Bronchial epithelial cell (primary cell): Measurements from ENCODE around the gene ABHD11. TPM values are rescaled to one million over a fixed set of nuclear protein-coding genes. Genes with fewer than 3 reads are reported as not detected.

ENCODE experiments used
- DNase-seq: peaks from one replicate; pipeline ENCODE4 v3.0.0-alpha.2; 2010; ENCODE audit warnings: low read depth
- FAIRE-seq: peaks from 2 replicates; lab custom pipeline; 2011; peaks lifted over from hg19 to GRCh38; lab: Jason Lieb, UNC
- H3K27me3 ChIP-seq: 2 replicates; pipeline ENCODE4 v1.5.1; 2011; ENCODE audit warnings: low read length; ENCODE audit not compliant: control insufficient read depth, insufficient read depth
- H3K36me3 ChIP-seq: 2 replicates; pipeline ENCODE4 v1.5.1; 2011; ENCODE audit warnings: low read length; ENCODE audit not compliant: control insufficient read depth, insufficient read depth
- H3K4me3 ChIP-seq: 2 replicates; pipeline ENCODE4 v1.5.1; 2011; ENCODE audit warnings: mild to moderate bottlenecking, low read depth, low read length, control low read depth
- CTCF ChIP-seq: IDR thresholded peaks from 2 replicates; pipeline ENCODE4 v1.5.1; 2011; ENCODE audit warnings: mild to moderate bottlenecking, moderate library complexity, low read length, control low read depth, inconsistent platforms; ENCODE audit not compliant: insufficient read depth, severe bottlenecking
- total RNA-seq: library from RNA; depleted of rRNA; stranded (reverse); fragments of >200 nt; gene quantifications from 2 replicates; pipeline ENCODE4 v1.2.1, GENCODE V29; 2014

Gene ABHD11
- total RNA-seq, 1 donor from 2014 or later = 7.1 TPM

- FAIRE-seq (no peak), DNase-seq (no peak)
- no peak for TF ChIP-seq CTCF
- no peak overlapping the region for H3K4me3 ChIP-seq
- no peaks in the 10 kb centered on the region for H3K27me3 ChIP-seq
- no peaks in the 10 kb centered on the region for H3K36me3 ChIP-seq
These were observed 11.6 kb upstream of the ABHD11 start for GRCh38 chr7:73749931-73750776.

DNA sequence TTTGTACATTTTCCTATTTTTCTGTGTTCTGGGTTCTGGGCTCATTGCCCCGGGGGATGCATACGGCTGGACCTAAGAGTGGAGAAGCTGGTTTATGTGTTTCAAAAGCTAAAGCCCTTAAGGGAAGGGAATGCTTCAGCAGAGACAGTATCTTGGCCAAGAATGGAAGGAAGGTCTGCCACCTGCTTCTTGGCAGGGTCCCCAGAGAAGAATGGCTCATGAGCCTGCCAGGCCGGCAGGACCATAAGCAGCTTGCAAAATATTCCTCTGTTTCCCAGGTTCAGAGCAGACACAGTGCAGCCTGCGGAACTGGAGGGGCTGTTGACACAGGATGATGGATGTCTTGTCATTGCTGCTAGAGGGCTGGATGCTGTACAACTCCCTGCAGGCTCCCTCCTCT, 7.8 kb upstream of the ABHD11 start:
- TF ChIP-seq CTCF = no peak
- H3K36me3 ChIP-seq = no peaks in the 10 kb centered on the region
- no peak overlapping the region for H3K4me3 ChIP-seq
- no peak for DNase-seq
- FAIRE-seq = no peak
- H3K27me3 ChIP-seq = no peaks in the 10 kb centered on the region

GRCh38 chr7:73742753-73743641, 4.4 kb upstream of the ABHD11 start:
- H3K4me3 ChIP-seq = no peak overlapping the region
- DNase-seq (peak; percentile 27), FAIRE-seq (no peak)

GRCh38 chr7:73742338-73742752, 3.7 kb upstream of the ABHD11 start:
- Histone ChIP-seq H3K36me3 (no peaks in the 10 kb centered on the region), H3K27me3 (no peaks in the 10 kb centered on the region), H3K4me3 (no peak overlapping the region)
- DNase-seq (no peak), FAIRE-seq (no peak)
- TF ChIP-seq CTCF = no peak

More at GRCh38 chr7:73742753-73743641, 4.4 kb upstream of the ABHD11 start:
- TF ChIP-seq CTCF = no peak
- no peaks in the 10 kb centered on the region for H3K36me3 ChIP-seq
- H3K27me3 ChIP-seq = no peaks in the 10 kb centered on the region

GRCh38 chr7:73741600-73741999, 3.0 kb upstream of the ABHD11 start:
- peaks cover 4% of the 10 kb centered on the region for H3K36me3 ChIP-seq
- H3K4me3 ChIP-seq = no peak overlapping the region
- no peak for DNase-seq
- TF ChIP-seq CTCF = no peak
- H3K27me3 ChIP-seq = no peaks in the 10 kb centered on the region
- FAIRE-seq = no peak
